Esophagus squamous epithelium (tissue), 4 donors: ENCODE measurements around the gene THOC6.
"Not testable (repeated sequence)": the region's sequence is repeated elsewhere in the genome, so short reads cannot be mapped to it uniquely, and the experiment has no call there.

Experiments used
- CTCF ChIP-seq, 6 experiments: fragments of 450-650 bp in 4 of 6; fragments of 200-600 bp in 2 of 6; sonication (generic) in 2 of 6; IDR thresholded peaks; one replicate each; pipeline ENCODE4 v1.5.1; 2016 to 2019; ENCODE audit warnings: antibody characterized with exemption in 6 of 6, mild to moderate bottlenecking in 4 of 6, moderate library complexity in 4 of 6
- POLR2A ChIP-seq, 4 donors: fragments of 450-650 bp; IDR thresholded peaks; one replicate each; pipeline ENCODE4 v1.6.1; 2017; ENCODE audit warnings: antibody characterized with exemption in 4 of 4, mild to moderate bottlenecking in 4 of 4, moderate library complexity in 3 of 4

- not testable (repeated sequence) for TF ChIP-seq CTCF, POLR2A (IDR thresholded peaks at IDR 0.05)
Measured at GRCh38 chr16:3052571-3053329, 28.9 kb downstream of the THOC6 start.
